ENCODE measurements around the gene MITD1. TPM values are rescaled to one million over a fixed set of nuclear protein-coding genes. Genes with fewer than 3 reads are reported as not detected.

Gene MITD1
- polyA plus RNA-seq, 1 donor from 2014 or later: 87.7 TPM

- Histone ChIP-seq H3K79me2 (replicated peaks; ENCODE audit: insufficient read depth, low read length) (no peaks in the 10 kb centered on the region), H3K9ac (ENCODE audit: low read length) (no peak overlapping the region), H3K9me3 (ENCODE audit: low read length) (no peaks in the 10 kb centered on the region), H3K36me3 (ENCODE audit: insufficient read depth, low read length) (peaks cover 5% of the 10 kb centered on the region), H4K20me1 (ENCODE audit: insufficient read depth) (no peaks in the 10 kb centered on the region), H2AFZ (ENCODE audit: low read depth, low read length) (no peak overlapping the region), H3K27ac (ENCODE audit: low read length) (no peak overlapping the region), H3K4me2 (ENCODE audit: low read length) (no peak overlapping the region), H3K9me2 (ENCODE audit: insufficient read depth, low read length) (no peaks in the 10 kb centered on the region), H3K27me3 (ENCODE audit: insufficient read depth, low read depth, low read length) (no peaks in the 10 kb centered on the region), H3F3A (ENCODE audit: insufficient read depth, low read length, poor library complexity, severe bottlenecking) (no peaks in the 10 kb centered on the region), H3K4me3 (ENCODE audit: low read length) (no peak overlapping the region)
- TF ChIP-seq POLR2AphosphoS5 (IDR thresholded peaks at IDR 0.05): no peak
- no peak for TF ChIP-seq RAD21 (conservative IDR thresholded peaks at IDR 0.05)
- no peak for TF ChIP-seq EP300 (conservative IDR thresholded peaks at IDR 0.05; ENCODE audit: poor library complexity, severe bottlenecking)
- TF ChIP-seq, protein P1, sequence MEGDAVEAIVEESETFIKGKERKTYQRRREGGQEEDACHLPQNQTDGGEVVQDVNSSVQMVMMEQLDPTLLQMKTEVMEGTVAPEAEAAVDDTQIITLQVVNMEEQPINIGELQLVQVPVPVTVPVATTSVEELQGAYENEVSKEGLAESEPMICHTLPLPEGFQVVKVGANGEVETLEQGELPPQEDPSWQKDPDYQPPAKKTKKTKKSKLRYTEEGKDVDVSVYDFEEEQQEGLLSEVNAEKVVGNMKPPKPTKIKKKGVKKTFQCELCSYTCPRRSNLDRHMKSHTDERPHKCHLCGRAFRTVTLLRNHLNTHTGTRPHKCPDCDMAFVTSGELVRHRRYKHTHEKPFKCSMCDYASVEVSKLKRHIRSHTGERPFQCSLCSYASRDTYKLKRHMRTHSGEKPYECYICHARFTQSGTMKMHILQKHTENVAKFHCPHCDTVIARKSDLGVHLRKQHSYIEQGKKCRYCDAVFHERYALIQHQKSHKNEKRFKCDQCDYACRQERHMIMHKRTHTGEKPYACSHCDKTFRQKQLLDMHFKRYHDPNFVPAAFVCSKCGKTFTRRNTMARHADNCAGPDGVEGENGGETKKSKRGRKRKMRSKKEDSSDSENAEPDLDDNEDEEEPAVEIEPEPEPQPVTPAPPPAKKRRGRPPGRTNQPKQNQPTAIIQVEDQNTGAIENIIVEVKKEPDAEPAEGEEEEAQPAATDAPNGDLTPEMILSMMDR (IDR thresholded peaks at IDR 0.05; ENCODE audit: poor library complexity, severe bottlenecking): no peak
- TF ChIP-seq TAF1 (IDR thresholded peaks at IDR 0.05; ENCODE audit: low read depth): no peak
- TF ChIP-seq, protein P2, sequence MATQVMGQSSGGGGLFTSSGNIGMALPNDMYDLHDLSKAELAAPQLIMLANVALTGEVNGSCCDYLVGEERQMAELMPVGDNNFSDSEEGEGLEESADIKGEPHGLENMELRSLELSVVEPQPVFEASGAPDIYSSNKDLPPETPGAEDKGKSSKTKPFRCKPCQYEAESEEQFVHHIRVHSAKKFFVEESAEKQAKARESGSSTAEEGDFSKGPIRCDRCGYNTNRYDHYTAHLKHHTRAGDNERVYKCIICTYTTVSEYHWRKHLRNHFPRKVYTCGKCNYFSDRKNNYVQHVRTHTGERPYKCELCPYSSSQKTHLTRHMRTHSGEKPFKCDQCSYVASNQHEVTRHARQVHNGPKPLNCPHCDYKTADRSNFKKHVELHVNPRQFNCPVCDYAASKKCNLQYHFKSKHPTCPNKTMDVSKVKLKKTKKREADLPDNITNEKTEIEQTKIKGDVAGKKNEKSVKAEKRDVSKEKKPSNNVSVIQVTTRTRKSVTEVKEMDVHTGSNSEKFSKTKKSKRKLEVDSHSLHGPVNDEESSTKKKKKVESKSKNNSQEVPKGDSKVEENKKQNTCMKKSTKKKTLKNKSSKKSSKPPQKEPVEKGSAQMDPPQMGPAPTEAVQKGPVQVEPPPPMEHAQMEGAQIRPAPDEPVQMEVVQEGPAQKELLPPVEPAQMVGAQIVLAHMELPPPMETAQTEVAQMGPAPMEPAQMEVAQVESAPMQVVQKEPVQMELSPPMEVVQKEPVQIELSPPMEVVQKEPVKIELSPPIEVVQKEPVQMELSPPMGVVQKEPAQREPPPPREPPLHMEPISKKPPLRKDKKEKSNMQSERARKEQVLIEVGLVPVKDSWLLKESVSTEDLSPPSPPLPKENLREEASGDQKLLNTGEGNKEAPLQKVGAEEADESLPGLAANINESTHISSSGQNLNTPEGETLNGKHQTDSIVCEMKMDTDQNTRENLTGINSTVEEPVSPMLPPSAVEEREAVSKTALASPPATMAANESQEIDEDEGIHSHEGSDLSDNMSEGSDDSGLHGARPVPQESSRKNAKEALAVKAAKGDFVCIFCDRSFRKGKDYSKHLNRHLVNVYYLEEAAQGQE (IDR thresholded peaks at IDR 0.05; ENCODE audit: borderline replicate concordance): no peak
- no peak for TF ChIP-seq SMC3 (conservative IDR thresholded peaks at IDR 0.05; ENCODE audit: poor library complexity)
- no peak for TF ChIP-seq EZH2 (IDR thresholded peaks at IDR 0.05; ENCODE audit: borderline replicate concordance, insufficient read depth, low read length, poor library complexity, severe bottlenecking)
- no peak for TF ChIP-seq MXI1 (conservative IDR thresholded peaks at IDR 0.05; ENCODE audit: poor library complexity, severe bottlenecking)
These were observed 21.3 kb upstream of the MITD1 start for GRCh38 chr2:99201959-99202678.

DNA sequence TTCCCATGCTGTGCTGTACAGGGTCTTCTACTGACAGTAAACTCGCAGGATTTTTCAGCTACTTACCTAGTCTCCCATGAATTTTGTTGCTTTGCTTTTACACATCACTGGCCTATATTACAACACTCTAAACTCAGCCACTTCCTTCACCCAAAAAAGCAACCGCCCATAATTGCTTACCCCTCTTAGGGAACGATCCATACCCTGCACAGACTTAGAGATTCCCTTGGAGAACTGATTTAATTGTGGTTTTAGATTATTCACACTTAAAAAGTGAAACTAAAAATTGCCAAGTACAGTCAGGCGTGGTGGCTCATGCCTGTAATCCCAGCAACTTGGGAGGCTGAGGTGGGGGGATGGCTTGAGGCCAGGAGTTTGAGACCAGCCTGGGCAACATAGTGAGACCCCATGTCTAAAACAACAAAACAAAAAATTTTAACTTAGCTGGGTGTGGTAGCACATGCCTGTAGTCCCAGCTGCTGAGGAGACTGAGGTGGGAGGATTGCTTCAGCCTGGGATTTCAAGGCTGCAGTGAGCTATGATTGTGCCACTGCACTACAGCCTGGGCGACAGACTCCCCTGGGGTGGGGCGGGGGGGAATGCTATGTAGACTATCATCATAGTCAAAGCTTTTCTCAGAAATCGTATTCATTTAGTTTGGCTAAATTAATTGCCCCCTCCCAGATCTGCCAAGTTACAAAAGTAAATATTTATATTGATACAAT, 19.4 kb upstream of the MITD1 start:
- no peak for TF ChIP-seq SMC3 (conservative IDR thresholded peaks at IDR 0.05; ENCODE audit: poor library complexity)
- TF ChIP-seq RAD21 (conservative IDR thresholded peaks at IDR 0.05): no peak

More for the DNA sequence above, 19.4 kb upstream of the MITD1 start:
- no peaks in the 10 kb centered on the region for H4K20me1 ChIP-seq (ENCODE audit: insufficient read depth)
- H3K9me3 ChIP-seq (ENCODE audit: low read length): no peaks in the 10 kb centered on the region
- H3K27me3 ChIP-seq (ENCODE audit: insufficient read depth, low read depth, low read length): no peaks in the 10 kb centered on the region
- no peak overlapping the region for H2AFZ ChIP-seq (ENCODE audit: low read depth, low read length)
- no peaks in the 10 kb centered on the region for H3F3A ChIP-seq (ENCODE audit: insufficient read depth, low read length, poor library complexity, severe bottlenecking)
- H3K4me2 ChIP-seq (ENCODE audit: low read length): no peak overlapping the region
- no peak overlapping the region for H3K27ac ChIP-seq (ENCODE audit: low read length)
- H3K9ac ChIP-seq (ENCODE audit: low read length): no peak overlapping the region
- no peaks in the 10 kb centered on the region for H3K9me2 ChIP-seq (ENCODE audit: insufficient read depth, low read length)
- H3K79me2 ChIP-seq (replicated peaks; ENCODE audit: insufficient read depth, low read length): no peaks in the 10 kb centered on the region
- peaks cover 5% of the 10 kb centered on the region for H3K36me3 ChIP-seq (ENCODE audit: insufficient read depth, low read length)
- no peak overlapping the region for H3K4me3 ChIP-seq (ENCODE audit: low read length)
